Measurements from ENCODE around the gene KCTD6.

Gene KCTD6

DNA sequence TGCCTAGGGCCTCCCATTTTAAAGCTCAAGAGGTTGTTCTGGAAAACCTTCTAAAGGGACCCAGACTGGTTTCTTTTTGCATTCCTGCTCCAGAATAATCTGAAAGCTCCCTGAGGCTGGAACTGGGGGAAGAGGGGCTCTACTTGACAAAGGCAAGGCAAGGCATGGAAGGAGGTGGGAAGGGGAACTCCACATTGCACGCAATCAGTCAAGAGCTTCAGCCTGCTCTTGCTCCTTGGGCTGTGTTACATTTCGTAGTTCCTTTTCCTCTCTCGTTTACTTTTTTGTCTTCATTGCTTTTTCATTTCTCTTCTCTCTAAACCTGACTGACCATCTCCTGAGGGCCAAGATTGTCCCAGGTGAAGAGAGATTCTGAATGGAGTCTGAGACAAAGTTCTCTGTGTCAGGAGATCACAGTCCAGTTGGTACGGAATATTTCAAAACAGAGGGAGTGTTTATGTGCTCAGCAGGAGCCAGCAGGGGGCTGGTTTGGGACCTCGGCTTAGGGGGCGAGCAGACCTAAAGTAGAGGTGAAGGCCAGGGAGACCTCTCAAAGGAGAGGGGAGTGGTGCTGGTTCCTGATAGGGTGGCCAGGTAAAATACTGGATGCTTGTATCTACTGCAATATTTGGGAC, 6.0 kb upstream of the KCTD6 start:
- no peak for DNase-seq (ENCODE audit: low spot score)

DNA sequence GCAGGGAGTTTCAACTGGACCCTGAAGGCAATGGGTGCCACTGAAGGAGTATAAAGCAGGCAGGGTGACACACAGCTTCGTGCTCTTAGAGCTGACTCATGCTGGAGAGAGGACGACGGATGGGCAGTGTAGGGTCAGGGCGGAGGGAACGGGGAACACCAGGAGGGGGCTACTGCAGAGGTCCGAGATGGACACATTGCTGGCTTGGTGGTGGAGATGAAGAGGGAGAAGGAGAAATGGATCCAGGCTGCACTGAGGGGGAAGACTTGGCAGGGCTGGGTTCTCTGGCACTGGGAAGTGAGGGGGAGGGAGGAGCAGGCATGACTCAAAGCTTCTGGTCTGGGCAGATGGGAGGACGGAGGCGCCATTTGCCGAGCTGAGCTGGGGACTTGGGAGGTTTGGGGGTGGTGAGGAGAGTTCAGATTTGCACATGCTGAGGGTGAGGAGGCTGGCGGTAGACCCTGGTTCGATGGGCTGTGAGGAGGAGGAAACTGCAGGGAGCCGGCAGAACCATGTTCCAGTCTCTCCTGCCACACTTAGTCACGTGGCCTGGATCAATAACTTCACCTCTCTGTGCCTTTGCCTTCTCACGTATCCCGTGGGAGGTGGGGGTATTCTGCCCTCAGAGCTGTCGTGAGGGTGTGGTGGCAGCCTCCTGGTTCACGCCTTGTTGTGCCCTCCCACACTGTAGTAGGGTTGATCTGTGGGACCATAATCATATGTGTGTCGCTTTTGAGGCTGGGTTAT, 4.6 kb upstream of the KCTD6 start:
- DNase-seq (ENCODE audit: low spot score): peak; percentile 57

DNA sequence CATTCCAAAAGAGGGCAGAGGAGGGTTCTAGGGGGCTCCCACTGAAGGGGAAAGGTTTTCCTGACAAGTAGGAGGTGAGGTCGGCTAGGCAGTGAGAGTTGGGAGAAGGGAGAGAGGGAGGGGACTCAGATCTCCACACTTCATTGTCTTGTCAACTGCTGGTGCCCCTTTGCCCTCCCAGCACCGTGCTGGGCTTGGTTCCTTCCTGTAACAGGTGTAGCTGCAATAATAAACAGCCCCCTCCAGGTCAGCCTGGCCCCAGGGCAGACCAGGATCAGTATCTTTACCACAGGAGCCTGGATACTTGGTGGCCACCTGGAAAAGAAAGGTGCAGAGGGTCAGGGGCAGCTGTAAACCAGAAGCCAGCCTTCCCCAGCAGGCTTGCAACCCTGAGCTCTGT, 2.9 kb upstream of the KCTD6 start:
- DNase-seq (ENCODE audit: low spot score): no peak

DNA sequence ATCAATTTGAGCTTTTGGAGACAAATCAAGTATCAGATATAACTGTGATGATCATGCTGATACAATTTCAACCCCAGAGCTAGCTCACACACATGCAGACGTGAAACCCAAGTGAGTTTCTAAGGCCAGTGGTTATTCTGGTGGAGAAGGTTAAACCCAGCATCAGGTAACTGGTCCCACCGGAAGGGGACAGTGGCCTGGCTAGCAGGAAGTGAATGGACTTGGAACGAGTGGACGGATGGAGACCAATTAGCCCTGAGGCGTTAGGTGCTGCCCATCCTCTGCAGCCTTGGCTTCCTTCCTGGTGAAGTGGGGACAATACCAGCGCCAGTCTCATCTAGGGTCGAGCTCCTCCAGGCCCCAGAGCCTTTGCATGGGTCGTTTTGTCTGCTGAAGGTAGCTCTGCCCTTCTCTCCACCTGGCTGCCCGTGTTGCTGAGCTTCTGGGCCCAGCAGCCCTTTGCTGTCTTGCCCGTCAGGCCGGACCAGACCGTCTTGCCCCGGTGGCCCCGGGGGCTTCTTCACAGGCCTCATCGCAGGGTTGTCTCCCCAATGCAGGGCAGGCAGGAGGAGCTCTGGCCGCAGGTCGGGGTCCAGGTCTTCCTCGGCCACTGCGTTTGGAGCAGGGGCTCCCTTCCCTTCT, 915 bp upstream of the KCTD6 start:
- no peak for DNase-seq (ENCODE audit: low spot score)

DNA sequence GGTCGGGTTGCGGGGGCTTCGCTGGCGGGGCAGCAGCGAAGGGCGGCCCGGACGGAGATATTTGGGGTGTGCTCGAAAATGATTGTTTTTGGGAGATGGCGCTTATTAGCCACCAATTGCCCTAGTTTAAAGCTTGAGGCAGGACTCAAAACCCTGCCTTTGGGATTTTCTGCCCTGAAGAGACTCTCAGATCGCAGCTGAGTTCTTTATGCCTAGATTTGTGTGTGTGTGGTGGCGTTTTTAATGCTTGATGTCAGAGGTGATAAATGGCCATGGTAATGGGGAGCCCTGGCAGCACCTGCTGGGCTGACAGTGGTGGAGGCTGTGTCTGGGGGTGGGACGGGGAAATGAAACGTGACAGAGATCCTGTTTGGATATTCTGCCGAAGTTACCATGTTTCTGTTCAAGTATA, 604 bp downstream of the KCTD6 start:
- DNase-seq (ENCODE audit: low spot score): peak; percentile 39

DNA sequence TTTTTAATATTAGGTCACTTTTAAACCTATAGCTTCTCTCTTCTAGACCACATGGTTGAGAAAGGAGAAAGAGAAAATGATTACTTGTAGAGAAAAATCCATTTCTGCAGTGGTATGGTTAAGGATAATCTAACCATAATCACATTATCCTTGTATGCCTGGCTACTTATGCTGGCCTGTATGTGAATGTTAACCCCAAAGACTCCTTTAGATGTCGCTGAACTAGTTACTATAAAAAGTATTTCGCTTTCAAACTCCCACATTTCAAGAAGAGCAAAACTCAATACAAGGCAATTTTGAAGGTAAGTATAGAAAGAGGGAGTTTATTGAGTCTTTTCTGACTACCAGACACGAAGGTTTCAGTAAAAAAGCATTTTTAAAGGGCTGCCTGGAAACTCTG, 2.2 kb downstream of the KCTD6 start:
- DNase-seq (ENCODE audit: low spot score): no peak

DNA sequence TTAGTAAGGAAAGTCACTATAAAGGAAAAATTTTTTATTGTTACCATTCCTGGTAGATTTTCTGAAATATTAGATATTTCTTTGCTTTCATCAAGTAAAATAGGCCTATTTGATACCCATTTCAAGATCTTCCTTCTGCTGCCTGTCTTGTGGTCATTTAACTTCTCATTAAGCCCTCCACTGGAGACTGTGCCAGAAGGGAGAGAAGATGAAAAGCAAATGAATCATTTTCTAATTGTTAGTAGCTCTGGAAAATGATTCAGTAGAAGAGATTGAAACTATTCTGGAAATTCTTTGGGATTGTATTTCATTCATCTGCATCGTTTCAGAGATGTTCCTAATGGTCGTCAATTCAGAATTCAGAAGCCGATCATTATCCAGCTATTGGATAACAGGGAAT, 3.2 kb downstream of the KCTD6 start:
- peak; percentile 22 for DNase-seq (ENCODE audit: low spot score)

DNA sequence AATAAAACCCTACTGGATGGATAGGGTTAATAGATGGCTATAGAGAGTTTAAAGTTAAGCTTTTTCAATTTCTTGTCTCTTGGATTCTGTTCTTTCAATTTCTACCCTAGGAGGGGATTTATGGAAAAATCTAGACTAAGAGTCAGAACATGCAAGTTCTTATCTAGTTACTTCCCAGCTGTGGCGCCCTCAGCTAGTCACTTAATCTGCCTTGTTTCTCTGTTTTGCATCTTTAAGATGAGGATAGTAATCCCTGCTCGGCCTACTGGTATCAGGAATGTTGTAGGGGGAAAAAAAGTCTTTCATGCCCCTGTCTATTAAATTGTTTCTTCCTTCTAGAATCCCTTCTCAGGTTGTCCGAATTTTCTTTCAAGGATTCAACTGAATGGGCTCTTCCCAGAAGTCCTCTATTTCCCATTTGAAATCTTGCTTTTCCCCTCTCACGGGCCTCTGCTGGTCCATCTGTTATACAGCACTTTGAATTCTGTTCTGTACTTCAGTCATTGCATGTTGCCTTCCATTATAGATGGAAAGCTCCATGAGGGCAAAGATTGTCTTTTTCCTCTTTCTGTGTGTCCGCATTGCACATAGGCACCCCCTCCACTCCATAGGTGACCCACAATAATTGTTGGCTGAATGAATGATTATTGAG, 4.4 kb downstream of the KCTD6 start:
- DNase-seq (ENCODE audit: low spot score): no peak

DNA sequence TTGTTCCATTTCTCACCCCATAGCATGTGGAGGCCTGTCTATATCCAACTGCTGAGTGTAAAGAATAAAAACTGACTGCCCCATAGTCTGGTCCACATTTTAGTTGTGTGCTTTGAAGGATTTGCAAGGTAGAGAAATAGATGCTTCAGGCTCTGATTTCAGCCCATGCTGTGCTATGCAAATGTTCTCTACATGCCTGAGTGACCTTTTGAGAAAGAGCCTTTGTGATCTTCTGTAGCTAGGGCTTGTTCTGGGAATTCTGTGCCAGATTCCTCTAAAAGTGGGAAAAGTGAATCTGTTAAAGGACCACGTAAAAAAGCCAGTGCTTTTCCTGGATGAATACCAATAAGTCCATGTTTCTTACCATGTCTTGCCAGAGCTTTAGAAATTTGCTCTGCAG, 5.2 kb downstream of the KCTD6 start:
- peak; percentile 33 for DNase-seq (ENCODE audit: low spot score)

DNA sequence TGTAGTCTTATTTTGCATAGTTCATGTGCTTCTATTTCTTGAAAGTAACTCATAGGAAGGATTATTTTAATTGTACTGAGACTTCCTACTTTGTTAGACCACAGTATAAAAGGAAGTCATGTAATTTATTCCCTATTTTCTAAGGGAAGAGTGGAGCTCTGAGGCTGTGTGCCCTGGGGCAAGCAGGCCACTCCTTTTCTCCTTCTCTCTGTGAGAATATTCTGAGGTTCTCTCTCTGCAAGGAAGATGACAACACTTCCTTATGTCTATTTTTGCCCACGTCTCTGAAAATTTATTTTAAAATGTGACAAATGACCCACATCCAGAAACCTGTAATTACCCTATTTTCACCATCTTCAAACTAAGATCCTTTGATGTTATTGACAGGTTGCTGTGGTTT, 11.0 kb downstream of the KCTD6 start:
- no peak for DNase-seq (ENCODE audit: low spot score)

DNA sequence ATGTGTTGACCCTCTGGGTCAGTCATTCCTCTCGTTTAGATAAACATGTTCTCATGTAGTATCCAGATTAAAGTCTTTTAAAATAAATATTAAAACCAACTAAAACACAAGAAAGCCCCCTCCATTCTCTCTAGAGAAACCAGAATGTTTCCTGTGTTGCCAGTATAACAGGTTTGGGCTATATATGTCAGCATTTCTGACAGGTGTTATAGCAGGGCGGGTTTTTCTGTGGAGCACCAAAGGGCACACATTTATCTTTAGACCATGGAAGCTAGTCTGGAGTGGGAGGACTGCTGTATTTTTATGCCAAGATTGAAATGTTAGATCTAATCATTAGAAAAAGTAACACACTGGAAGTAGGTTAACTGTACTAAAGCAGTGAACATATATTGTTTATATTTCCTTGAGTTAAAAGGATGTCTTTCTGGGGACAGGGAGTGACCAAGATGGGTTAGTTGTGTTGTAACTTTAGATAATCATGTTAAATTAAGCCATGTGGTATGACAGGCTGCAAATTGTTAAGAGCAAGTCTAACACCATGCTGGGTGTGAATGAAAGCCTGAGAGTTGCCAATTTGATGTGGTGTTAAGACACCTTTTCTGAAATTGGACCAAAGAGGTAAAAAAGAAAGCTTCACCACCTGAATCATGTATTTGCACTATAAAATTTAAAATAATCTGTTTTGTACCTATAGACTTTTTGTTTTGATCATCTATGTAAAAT, 15.6 kb downstream of the KCTD6 start:
- no peak for DNase-seq (ENCODE audit: low spot score)

DNA sequence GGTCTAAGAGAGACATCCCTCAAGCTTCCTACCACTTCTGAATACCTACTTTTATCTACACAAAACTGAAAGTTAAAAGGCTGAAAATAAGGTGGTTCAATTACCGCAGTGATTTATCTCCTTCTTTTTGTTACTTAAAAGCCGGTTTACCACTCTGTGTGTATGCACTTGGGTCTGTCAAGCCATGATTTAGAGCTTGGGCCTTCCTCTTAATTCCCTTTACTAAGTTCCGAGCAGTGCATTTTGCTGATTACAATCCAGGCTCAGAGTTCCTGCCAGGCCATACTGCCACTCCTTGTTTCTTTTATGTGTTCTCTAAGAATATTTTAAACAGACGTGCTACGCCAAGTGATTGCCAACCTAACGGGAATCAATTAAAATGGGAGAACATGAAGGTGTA, 16.5 kb downstream of the KCTD6 start:
- DNase-seq (ENCODE audit: low spot score): no peak

DNA sequence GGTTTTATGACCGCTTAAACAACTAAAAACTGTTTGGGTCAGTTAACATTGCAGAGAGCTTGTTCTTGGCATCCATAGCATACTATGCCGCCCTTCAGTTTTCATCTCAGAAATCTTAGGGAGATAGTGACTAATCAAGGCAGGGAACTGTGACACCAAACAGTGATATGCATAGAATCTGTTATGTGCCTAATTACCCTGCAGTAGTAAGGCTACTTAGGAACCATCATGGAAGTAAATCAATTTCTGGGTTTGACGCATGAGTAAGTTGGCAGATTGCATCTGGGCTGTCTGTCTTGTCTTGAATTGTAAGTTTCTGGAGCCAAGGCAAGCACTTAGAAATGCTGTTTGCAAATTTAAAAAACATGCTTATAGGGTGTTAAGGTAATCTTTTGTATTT, 22.5 kb downstream of the KCTD6 start:
- no peak for DNase-seq (ENCODE audit: low spot score)

DNA sequence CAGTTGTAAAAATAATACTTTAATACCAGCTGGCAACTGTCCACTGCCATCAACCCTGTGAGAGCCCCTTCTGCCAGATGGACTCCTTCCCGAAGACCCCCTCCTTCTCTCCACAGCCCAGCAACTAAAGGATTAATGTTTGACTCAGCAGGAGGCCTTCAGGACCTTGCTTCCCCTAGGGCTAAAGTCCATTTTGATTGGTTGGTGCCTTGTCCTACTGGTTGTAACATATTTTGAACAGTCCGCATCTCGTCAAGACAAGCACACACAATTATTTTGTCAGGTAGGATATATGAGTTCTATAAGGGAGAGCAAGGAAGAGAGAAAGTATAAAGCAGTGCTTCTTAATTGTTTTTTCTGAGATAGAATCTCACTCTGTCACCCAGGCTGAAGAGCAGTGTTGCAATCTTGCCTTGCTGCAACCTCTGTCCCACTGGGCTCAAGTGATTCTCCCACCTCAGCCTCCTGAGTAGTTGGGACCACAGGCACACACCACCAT, 26.4 kb downstream of the KCTD6 start:
- no peak for DNase-seq (ENCODE audit: low spot score)

DNA sequence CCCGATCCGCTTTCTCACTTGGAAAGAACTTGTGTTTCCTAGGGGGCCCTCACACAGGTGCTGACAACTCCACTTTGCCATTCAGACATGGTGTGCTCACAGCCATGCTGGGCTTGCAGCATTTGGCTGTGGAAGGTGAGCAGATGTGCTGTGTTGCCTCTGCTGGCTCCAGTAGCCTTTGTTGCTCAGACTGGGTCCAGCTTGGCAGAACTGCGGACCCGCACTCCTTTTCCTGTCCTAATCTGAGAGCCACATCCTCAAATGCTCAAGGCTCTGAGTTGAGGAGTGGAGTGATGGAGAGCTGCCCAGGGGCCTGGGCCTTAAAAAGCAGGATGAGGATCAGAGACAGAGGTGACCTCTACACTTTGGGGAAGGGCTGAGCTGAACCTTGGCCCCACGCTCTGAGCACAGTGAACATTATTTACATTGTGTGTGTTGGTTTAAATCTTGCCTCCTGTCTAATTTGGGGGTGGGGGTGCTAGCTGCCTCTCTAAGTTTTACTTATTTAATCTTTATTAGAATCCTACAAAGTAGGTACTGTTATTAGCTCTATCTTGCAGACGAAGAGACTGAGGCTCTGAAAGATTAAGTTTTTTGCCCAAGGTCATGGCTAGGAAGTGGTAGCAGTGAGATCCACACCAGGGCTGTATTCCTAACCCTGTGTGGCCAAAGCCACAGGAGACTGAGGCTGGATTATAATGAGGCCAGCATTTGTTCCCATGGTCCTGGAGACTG, 27.9 kb downstream of the KCTD6 start:
- no peak for DNase-seq (ENCODE audit: low spot score)

DNA sequence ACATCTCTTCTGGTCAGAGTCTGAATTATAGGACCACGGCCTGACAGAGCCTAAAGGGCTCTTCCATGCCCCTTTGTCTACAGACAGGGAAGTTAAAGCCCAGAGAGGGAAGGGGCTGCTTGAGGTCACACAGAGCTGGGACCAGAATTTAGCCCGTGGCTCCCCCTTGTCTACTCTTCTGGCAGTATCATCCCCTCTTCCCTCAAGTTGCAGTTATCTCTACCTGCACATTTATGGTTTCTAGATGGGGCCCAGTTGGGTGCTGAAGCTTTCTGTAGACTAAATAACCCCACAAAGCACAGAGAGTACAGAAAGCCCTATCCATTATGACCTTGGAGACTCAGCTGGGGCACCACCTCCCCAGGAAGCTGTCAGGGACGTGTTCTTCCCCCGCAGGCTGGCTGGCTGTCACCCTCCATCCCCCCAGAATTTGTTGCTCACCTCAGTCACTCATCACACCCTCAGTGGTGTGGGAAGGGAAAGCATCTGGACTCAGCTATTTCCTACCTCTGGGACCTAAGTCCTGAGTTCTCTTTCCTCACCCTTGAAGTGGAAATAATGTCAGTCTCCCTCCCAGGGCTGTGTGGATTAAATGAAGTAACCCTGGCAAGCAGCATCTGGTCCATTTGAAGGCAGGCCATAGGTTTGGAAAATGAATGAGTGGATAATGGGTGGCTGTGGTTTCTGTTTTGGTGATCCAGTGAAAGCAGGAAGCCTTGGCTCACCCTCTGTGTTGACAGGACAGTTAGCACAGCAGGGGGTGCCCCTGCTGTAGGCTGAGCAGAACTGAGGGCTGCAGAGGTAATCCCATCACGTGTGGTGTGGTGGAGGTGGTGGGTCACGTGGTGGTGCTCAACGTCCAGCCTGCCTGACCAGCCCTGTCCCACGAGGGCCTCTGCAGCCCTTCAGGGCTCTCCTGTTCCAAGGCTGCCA, 28.8 kb downstream of the KCTD6 start:
- DNase-seq (ENCODE audit: low spot score): no peak

DNA sequence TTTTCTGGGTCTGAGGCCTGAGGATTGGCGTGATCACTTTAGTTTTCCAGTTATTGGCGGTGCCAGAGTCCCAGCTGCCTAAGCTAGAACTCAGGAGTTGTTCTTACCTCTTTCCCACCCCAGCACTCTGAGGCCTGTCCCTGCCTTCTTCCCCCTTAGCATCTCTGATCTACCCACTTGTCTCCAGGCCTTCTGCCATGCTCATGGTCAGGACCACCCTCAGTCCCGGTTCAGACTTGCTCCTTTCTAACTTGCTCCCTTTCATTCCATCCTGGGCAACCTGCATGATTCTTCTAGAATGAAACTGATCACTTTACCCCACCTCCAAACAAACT, 29.4 kb downstream of the KCTD6 start:
- DNase-seq (ENCODE audit: low spot score): no peak

DNA sequence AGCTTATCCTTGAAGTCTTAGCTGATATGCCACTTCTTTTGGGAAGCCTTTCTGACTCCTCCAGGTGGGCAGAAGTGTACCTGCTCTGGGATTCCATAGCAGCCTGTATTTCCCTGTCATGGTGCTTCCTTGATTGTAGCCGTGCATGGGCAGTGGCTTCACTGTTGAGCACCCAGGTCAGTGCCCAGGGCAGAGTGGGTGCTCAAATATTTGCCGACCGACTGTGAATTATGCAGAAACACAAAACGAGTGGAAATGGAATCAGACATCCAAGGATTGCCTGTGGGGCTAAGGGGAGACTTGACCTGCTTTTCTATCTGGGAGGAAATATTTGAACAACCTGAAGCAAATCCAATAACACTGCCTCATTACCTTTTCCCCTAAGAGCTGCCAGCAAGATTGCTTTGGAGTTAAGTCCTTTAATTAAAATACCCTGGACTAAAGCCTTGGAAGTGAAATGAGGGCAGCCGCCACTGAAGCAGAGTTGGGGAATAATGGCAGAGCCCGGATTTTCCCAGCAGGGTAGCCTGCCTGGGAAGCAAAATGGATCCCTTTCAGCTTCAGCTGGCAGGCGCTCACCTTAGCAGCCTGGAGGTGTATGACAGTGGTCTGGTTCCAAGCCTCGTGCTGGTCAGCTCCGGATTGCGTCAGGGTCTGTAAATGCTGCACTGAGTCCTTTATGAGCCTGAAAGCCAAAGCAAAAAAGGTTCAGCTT, 30.2 kb downstream of the KCTD6 start:
- peak; percentile 39 for DNase-seq (ENCODE audit: low spot score)

DNA sequence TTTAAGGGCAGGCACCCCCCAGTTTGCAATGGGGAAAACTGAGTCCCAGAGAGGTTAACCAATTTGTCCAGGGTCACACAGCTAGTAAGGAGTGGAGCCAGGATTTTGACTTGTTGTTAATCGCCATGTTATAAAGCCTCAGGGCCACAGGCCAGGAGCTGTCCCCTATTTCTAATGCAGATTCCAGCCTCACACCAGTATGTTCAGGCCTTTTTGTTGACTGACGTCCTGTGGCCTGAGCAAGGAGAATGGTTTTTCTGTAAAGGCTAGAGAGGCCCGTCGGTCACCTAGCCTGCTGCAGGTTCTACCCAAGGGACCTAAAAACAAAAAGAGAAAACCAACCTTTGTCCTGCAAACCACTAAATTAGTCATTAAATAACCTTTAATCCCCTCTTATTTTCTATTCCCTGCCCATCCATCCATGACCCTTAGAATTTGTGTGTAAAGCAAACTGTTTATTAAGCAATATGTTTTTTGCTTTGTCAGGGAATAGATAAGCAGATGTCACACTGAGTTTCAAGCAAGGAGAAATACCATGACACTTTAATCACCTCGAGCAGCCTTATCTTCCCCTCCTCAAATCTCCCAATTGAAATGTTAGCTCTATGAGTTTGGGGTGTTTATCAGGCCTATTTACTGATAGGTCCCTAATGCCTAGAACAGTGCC, 31.0 kb downstream of the KCTD6 start:
- peak; percentile 25 for DNase-seq (ENCODE audit: low spot score)
